ENCODE results near the gene GLB1L3. TPM values are rescaled to one million over a fixed set of nuclear protein-coding genes. Genes with fewer than 3 reads are reported as not detected.

The GLB1L3 gene
- total and polyA plus RNA-seq, 2 experiments from 2014 or later = 0.17 TPM; not detected in 1

GRCh38 chr11:134322553-134322952 is 46.4 kb downstream of the GLB1L3 start:
- no peak overlapping the region for H2AFZ ChIP-seq
- no peaks in the 10 kb centered on the region for H3K9me2 ChIP-seq (replicated peaks; ENCODE audit: insufficient read depth)
- no peak overlapping the region for H3K4me3 ChIP-seq
- WGBS (ENCODE audit: low lambda C conversion rate, missing lambda C conversion rate) = 84% methylated on average over 4 of the region's 4 CpGs
- no peak for DNase-seq (ENCODE audit: low spot score)
- H3K4me1 ChIP-seq (ENCODE audit: insufficient read depth) = no peaks in the 10 kb centered on the region
- TF ChIP-seq CTCF (IDR thresholded peaks at IDR 0.05; ENCODE audit: poor library complexity) (no peak), EZH2 (IDR thresholded peaks at IDR 0.05; ENCODE audit: borderline replicate concordance) (no peak), EZH2phosphoT487 (IDR thresholded peaks at IDR 0.05; ENCODE audit: low read depth, severe bottlenecking, unreplicated experiment) (no peak)
- H3K4me2 ChIP-seq = no peak overlapping the region
- no peaks in the 10 kb centered on the region for H3K9me3 ChIP-seq (ENCODE audit: low read depth)
- H3K36me3 ChIP-seq (replicated peaks; ENCODE audit: insufficient read depth, low read depth) = no peaks in the 10 kb centered on the region
- no peaks in the 10 kb centered on the region for H3K27me3 ChIP-seq
- H3K27ac ChIP-seq = no peak overlapping the region
- no peaks in the 10 kb centered on the region for H4K20me1 ChIP-seq (ENCODE audit: insufficient read depth, poor library complexity, severe bottlenecking)
- H3K79me2 ChIP-seq = no peaks in the 10 kb centered on the region

DNA sequence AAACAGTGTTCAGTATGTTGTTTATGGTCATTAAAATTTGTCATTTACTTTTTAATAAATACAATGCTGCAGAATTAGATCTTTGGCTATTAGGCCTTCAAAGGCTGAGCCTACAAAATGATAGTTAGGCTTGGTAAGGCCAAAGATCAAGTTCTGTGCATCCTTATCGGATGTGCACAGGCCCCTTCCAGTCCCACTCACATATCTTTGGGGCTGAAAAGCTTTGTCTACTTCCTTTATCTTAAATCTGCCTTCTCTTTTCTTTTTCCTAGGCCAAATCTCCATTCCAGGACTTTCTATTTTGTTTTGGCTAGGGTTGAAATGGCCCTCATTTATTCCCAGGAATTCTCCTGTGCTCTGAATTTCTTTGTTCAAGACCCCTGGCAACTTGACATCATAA is 52.3 kb downstream of the GLB1L3 start:
- Histone ChIP-seq H3K9me2 (replicated peaks; ENCODE audit: insufficient read depth) (no peaks in the 10 kb centered on the region), H2AFZ (no peak overlapping the region), H3K27me3 (peaks cover 20% of the 10 kb centered on the region), H3K79me2 (no peaks in the 10 kb centered on the region), H3K4me3 (no peak overlapping the region), H4K20me1 (ENCODE audit: insufficient read depth, poor library complexity, severe bottlenecking) (no peaks in the 10 kb centered on the region), H3K4me1 (ENCODE audit: insufficient read depth) (peaks cover 9% of the 10 kb centered on the region), H3K36me3 (replicated peaks; ENCODE audit: insufficient read depth, low read depth) (no peaks in the 10 kb centered on the region), H3K9me3 (ENCODE audit: low read depth) (no peaks in the 10 kb centered on the region), H3K27ac (no peak overlapping the region), H3K4me2 (no peak overlapping the region)
- 95% methylated on average over 1 of the region's 1 CpG for WGBS (ENCODE audit: low lambda C conversion rate, missing lambda C conversion rate)
- DNase-seq (ENCODE audit: low spot score) = no peak
- no peak for TF ChIP-seq EZH2phosphoT487 (IDR thresholded peaks at IDR 0.05; ENCODE audit: low read depth, severe bottlenecking, unreplicated experiment)
- TF ChIP-seq EZH2 (IDR thresholded peaks at IDR 0.05; ENCODE audit: borderline replicate concordance) = no peak
- no peak for TF ChIP-seq CTCF (IDR thresholded peaks at IDR 0.05; ENCODE audit: poor library complexity)

DNA sequence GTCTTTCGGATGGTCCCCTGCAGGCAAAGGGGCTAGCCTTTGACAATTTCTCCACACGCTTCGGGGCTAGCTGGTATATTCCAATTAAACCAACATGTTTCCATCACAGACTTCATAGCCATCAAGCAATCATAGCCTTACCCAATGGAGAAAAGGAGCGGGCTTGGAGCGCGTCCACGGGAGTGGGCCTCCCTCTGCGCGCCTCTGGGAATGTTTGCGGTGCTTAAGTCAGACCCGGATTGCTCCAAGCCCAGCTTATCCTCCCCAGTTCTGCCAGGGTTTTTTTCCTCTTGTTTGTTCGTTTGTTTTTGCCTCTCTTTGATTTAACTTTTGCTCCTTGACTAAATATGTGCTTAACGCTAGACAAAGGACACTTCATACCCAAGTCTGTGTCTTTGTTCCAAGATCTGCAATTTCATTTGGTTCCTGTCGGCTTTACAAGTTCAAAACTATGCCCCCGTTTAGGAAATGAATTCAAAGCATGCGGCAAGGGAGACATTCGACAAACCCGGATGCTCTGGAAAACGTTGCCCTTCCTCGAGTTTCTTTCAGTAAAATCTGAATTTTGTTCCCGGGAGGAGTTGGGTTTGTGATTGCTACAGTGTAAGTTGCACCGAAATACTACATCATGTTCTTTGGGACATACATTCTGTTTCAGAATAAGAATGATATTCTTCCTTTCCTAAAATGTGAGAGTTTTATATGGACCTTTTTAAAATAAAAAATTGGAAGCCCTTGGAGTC is 54.6 kb downstream of the GLB1L3 start:
- Histone ChIP-seq H3K36me3 (replicated peaks; ENCODE audit: insufficient read depth, low read depth) (no peaks in the 10 kb centered on the region), H3K4me3 (peak overlapping the region; percentile 39), H3K27ac (no peak overlapping the region), H3K4me2 (peak overlapping the region; percentile 100), H3K4me1 (ENCODE audit: insufficient read depth) (peaks cover 9% of the 10 kb centered on the region), H3K9me2 (replicated peaks; ENCODE audit: insufficient read depth) (no peaks in the 10 kb centered on the region), H2AFZ (peak overlapping the region; percentile 52), H3K9me3 (ENCODE audit: low read depth) (no peaks in the 10 kb centered on the region), H3K27me3 (peaks cover 20% of the 10 kb centered on the region), H3K79me2 (no peaks in the 10 kb centered on the region), H4K20me1 (ENCODE audit: insufficient read depth, poor library complexity, severe bottlenecking) (no peaks in the 10 kb centered on the region)
- no peak for TF ChIP-seq CTCF (IDR thresholded peaks at IDR 0.05; ENCODE audit: poor library complexity)
- TF ChIP-seq EZH2 (IDR thresholded peaks at IDR 0.05; ENCODE audit: borderline replicate concordance) = no peak
- TF ChIP-seq EZH2phosphoT487 (IDR thresholded peaks at IDR 0.05; ENCODE audit: low read depth, severe bottlenecking, unreplicated experiment) = no peak
- DNase-seq (ENCODE audit: low spot score) = no peak
- WGBS (ENCODE audit: low lambda C conversion rate, missing lambda C conversion rate) = 39% methylated on average over 22 of the region's 22 CpGs

Measured in hepatocyte (in vitro differentiated cells).